ENCODE results near the gene STX18. TPM values are rescaled to one million over a fixed set of nuclear protein-coding genes. Genes with fewer than 3 reads are reported as not detected.

STX18 gene
- total and polyA plus RNA-seq, 2 experiments from 2014 or later = 15.9 to 18.1 TPM

DNA sequence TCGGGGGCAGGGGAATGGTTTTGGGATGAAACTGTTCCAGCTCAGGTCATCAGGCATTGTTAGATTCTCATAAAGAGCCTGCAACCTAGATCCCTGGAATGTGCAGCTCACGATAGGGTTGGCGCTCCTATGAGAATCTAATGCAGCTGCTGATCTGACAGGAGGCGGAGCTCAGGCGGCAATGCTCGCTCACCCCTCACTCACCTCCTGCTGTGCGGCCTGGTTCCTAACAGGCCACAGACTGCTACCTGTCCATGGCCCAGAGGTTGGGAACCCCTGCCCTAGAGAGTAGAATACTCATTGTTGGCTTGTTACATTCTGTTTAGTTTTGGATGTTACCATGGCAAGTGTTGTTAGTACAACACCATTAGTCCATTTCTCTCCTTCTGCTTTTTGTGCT is 40.8 kb upstream of the STX18 start:
- Histone ChIP-seq H3K4me2 (no peak overlapping the region), H3K27me3 (ENCODE audit: insufficient read depth) (no peaks in the 10 kb centered on the region), H3F3A (replicated peaks; ENCODE audit: low read depth) (no peaks in the 10 kb centered on the region), H2AFZ (no peak overlapping the region), H4K20me1 (replicated peaks; ENCODE audit: insufficient read depth) (peaks cover 13% of the 10 kb centered on the region; the same call in 1 of the 2 replicates), H3K9me2 (ENCODE audit: insufficient read depth) (no peaks in the 10 kb centered on the region), H3K4me3 (no peak overlapping the region), H3K79me2 (replicated peaks; ENCODE audit: insufficient read depth) (no peaks in the 10 kb centered on the region), H3K4me1 (ENCODE audit: insufficient read depth) (0 out of 2 replicates have a peak, but pooled peaks cover 3% of the 10 kb centered on the region), H3K36me3 (ENCODE audit: insufficient read depth) (no peaks in the 10 kb centered on the region; the same call in 1 of the 2 replicates), H3K27ac (ENCODE audit: low read depth) (no peak overlapping the region)
- Mint-ChIP-seq H3K27me3 (ENCODE audit: insufficient read depth, low read depth, poor library complexity) (no peaks in the 10 kb centered on the region), H3K36me3 (ENCODE audit: low read depth) (peaks cover 19% of the 10 kb centered on the region), H3K27ac (no peak overlapping the region), H3K4me1 (peaks cover 17% of the 10 kb centered on the region), H3K4me3 (no peak overlapping the region), H3K9me3 (peaks cover 6% of the 10 kb centered on the region; the same call in 2 of the 3 replicates)
- ATAC-seq (peak; percentile 79), DNase-seq (ENCODE audit: low spot score) (peak; percentile 51)
- TF ChIP-seq JUNB (IDR thresholded peaks at IDR 0.05; ENCODE audit: unreplicated experiment) (no peak), NANOG (IDR thresholded peaks at IDR 0.05; ENCODE audit: borderline replicate concordance) (no peak), CREB1 (CRISPR knock-in tag; IDR thresholded peaks at IDR 0.05; ENCODE audit: low read depth) (no peak), STAT1 (IDR thresholded peaks at IDR 0.05; ENCODE audit: unreplicated experiment) (no peak)
- TF ChIP-seq, protein P1, sequence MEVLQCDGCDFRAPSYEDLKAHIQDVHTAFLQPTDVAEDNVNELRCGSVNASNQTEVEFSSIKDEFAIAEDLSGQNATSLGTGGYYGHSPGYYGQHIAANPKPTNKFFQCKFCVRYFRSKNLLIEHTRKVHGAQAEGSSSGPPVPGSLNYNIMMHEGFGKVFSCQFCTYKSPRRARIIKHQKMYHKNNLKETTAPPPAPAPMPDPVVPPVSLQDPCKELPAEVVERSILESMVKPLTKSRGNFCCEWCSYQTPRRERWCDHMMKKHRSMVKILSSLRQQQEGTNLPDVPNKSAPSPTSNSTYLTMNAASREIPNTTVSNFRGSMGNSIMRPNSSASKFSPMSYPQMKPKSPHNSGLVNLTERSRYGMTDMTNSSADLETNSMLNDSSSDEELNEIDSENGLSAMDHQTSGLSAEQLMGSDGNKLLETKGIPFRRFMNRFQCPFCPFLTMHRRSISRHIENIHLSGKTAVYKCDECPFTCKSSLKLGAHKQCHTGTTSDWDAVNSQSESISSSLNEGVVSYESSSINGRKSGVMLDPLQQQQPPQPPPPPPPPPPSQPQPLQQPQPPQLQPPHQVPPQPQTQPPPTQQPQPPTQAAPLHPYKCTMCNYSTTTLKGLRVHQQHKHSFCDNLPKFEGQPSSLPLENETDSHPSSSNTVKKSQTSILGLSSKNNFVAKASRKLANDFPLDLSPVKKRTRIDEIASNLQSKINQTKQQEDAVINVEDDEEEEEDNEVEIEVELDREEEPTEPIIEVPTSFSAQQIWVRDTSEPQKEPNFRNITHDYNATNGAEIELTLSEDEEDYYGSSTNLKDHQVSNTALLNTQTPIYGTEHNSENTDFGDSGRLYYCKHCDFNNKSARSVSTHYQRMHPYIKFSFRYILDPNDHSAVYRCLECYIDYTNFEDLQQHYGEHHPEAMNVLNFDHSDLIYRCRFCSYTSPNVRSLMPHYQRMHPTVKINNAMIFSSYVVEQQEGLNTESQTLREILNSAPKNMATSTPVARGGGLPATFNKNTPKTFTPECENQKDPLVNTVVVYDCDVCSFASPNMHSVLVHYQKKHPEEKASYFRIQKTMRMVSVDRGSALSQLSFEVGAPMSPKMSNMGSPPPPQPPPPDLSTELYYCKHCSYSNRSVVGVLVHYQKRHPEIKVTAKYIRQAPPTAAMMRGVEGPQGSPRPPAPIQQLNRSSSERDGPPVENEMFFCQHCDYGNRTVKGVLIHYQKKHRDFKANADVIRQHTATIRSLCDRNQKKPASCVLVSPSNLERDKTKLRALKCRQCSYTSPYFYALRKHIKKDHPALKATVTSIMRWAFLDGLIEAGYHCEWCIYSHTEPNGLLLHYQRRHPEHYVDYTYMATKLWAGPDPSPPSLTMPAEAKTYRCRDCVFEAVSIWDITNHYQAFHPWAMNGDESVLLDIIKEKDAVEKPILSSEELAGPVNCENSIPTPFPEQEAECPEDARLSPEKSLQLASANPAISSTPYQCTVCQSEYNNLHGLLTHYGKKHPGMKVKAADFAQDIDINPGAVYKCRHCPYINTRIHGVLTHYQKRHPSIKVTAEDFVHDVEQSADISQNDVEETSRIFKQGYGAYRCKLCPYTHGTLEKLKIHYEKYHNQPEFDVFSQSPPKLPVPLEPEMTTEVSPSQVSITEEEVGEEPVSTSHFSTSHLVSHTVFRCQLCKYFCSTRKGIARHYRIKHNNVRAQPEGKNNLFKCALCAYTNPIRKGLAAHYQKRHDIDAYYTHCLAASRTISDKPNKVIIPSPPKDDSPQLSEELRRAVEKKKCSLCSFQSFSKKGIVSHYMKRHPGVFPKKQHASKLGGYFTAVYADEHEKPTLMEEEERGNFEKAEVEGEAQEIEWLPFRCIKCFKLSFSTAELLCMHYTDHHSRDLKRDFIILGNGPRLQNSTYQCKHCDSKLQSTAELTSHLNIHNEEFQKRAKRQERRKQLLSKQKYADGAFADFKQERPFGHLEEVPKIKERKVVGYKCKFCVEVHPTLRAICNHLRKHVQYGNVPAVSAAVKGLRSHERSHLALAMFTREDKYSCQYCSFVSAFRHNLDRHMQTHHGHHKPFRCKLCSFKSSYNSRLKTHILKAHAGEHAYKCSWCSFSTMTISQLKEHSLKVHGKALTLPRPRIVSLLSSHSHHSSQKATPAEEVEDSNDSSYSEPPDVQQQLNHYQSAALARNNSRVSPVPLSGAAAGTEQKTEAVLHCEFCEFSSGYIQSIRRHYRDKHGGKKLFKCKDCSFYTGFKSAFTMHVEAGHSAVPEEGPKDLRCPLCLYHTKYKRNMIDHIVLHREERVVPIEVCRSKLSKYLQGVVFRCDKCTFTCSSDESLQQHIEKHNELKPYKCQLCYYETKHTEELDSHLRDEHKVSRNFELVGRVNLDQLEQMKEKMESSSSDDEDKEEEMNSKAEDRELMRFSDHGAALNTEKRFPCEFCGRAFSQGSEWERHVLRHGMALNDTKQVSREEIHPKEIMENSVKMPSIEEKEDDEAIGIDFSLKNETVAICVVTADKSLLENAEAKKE (CRISPR knock-in tag; IDR thresholded peaks at IDR 0.05) = no peak
- TF ChIP-seq, protein P2, sequence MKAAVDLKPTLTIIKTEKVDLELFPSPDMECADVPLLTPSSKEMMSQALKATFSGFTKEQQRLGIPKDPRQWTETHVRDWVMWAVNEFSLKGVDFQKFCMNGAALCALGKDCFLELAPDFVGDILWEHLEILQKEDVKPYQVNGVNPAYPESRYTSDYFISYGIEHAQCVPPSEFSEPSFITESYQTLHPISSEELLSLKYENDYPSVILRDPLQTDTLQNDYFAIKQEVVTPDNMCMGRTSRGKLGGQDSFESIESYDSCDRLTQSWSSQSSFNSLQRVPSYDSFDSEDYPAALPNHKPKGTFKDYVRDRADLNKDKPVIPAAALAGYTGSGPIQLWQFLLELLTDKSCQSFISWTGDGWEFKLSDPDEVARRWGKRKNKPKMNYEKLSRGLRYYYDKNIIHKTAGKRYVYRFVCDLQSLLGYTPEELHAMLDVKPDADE (IDR thresholded peaks at IDR 0.05) = no peak
- TF ChIP-seq, protein P3, sequence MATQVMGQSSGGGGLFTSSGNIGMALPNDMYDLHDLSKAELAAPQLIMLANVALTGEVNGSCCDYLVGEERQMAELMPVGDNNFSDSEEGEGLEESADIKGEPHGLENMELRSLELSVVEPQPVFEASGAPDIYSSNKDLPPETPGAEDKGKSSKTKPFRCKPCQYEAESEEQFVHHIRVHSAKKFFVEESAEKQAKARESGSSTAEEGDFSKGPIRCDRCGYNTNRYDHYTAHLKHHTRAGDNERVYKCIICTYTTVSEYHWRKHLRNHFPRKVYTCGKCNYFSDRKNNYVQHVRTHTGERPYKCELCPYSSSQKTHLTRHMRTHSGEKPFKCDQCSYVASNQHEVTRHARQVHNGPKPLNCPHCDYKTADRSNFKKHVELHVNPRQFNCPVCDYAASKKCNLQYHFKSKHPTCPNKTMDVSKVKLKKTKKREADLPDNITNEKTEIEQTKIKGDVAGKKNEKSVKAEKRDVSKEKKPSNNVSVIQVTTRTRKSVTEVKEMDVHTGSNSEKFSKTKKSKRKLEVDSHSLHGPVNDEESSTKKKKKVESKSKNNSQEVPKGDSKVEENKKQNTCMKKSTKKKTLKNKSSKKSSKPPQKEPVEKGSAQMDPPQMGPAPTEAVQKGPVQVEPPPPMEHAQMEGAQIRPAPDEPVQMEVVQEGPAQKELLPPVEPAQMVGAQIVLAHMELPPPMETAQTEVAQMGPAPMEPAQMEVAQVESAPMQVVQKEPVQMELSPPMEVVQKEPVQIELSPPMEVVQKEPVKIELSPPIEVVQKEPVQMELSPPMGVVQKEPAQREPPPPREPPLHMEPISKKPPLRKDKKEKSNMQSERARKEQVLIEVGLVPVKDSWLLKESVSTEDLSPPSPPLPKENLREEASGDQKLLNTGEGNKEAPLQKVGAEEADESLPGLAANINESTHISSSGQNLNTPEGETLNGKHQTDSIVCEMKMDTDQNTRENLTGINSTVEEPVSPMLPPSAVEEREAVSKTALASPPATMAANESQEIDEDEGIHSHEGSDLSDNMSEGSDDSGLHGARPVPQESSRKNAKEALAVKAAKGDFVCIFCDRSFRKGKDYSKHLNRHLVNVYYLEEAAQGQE (IDR thresholded peaks at IDR 0.05; ENCODE audit: unreplicated experiment) = no peak
- TF ChIP-seq, protein P4, sequence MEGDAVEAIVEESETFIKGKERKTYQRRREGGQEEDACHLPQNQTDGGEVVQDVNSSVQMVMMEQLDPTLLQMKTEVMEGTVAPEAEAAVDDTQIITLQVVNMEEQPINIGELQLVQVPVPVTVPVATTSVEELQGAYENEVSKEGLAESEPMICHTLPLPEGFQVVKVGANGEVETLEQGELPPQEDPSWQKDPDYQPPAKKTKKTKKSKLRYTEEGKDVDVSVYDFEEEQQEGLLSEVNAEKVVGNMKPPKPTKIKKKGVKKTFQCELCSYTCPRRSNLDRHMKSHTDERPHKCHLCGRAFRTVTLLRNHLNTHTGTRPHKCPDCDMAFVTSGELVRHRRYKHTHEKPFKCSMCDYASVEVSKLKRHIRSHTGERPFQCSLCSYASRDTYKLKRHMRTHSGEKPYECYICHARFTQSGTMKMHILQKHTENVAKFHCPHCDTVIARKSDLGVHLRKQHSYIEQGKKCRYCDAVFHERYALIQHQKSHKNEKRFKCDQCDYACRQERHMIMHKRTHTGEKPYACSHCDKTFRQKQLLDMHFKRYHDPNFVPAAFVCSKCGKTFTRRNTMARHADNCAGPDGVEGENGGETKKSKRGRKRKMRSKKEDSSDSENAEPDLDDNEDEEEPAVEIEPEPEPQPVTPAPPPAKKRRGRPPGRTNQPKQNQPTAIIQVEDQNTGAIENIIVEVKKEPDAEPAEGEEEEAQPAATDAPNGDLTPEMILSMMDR (conservative IDR thresholded peaks at IDR 0.05; ENCODE audit: low read depth in 2 of 2) = no peak
